Cortex of kidney (tissue), 1 donor: ENCODE data around the gene FUT2.

ENCODE experiments used
- DNase-seq: peaks from one replicate; lab custom pipeline; 2025; lab: John Stamatoyannopoulos, UW

FUT2 gene

DNA sequence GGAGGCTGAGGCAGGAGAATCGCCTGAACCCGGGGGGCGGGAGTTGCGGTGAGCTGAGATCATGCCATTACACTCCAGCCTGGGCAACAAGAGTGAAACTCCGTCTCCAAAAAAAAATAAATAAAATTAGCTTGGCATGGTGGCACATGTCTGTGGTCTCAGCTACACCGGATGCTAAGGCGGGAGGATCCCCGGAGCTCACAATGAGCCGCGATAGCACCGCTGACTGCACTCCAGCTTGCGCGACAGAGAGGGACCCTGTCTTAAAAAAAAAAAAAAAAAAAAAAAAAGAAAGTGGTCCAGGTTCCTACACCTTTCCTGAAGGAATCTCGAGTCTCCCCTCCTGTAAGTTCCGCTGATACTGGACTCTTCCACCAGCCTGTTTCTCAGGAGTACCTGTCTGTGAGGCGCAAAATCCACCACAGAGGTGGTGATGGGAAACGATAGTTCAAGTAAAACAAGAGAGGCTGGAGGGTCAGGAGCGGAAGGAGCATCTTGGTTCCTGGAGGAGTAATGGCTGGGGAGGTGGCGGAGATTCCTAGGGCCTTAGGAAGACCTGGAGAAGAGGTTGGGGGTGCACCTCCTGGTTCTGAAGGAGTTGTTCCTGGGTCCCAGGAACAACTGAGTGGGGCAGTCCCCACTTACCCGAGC, 56.2 kb downstream of the FUT2 start:
- DNase-seq: no peak

DNA sequence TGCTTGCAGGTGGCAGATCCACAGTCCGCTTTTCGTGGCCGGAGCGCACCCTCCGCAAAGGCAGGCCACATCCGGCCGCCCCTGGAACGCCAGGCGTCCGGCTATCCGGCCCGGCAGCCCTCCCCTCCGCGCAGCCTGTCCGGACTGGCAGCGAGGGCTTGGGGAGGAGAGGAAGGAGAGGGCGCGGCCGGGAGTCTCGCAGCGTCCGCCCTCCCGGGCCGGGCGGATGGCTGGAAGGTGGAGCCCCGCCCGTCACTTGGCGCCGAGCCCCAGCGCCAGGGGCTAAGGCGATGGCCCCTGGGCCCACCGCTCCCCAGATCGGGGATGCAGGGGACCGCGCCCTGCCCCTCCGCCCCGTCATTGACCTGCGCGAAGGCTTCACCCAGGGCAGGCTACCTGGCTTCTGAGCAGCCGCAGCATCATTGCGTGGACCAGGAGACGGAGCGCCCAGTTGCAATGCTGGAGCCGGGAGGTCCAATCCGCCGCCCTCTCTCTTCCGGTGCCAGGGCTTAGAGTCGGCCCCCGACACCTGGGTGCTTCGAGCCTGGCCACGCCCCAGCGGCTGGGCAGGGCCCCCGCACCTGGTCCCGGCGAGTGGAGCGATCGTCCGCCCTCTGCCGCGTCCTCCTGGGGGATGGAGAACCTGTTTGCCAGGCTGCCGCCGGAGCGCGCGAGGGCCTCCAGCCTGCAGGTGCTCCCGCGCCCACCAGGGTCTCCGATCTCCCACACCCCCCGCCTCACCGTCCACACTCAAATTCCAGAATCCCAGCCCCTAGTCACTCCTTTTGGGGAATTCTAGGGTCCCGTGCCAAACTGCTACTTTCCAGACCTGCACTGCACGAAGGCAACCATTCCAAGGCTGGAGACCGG, 57.0 kb downstream of the FUT2 start, which contains the start of gene FUT1:
Gene FUT1, minus strand, starts transcription at position 146 of the 870 bp plus-strand sequence. CDS start 1,360 bp downstream, outside the sequence.
- DNase-seq: no peak

DNA sequence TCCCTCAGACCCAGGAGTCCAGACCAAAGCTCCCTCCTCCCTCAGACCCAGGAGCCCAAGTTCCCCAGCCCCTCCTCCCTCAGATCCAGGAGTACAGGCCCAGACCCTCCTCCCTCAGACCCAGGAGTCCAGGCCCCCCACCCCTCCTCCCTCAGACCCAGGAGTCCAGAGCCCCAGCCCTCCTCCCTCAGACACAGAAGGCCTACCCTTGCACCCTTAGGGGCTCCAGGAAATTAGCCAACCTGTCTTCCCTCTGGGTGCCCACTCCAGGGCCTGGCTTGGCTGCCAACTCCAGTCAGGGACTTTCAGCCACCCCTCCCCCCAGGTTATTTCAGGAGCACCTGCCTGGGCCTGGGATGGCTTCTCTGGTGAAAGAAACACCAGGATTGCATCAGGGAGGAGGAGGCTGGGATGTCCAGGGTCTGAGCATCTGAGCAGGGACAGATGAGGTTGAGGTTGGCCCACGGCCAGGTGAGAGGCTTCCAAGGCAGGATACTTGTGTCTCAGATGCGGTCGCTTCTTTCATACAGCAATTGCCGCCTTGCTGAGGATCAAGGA, 59.4 kb downstream of the FUT2 start, which contains the start of gene FGF21:
Gene FGF21, plus strand, starts transcription at position 441 of the 558 bp plus-strand sequence. CDS start 713 bp downstream, outside the sequence.
- no peak for DNase-seq
